H1 (cell line): ENCODE data around the gene CCDC137. TPM values are rescaled to one million over a fixed set of nuclear protein-coding genes. Genes with fewer than 3 reads are reported as not detected.

Experiments
- CTCF ChIA-PET: fragments of 300-600 bp; sonication (Branson Sonifier 250); formaldehyde crosslinking; loops from one replicate; lab custom pipeline; 2021; ENCODE audit not compliant: partially characterized antibody; lab: Charles Lee
- POLR2A ChIA-PET: fragments of 300-600 bp; sonication (Branson Sonifier 250); formaldehyde crosslinking; loops from one replicate; lab custom pipeline; 2021; ENCODE audit warnings: inconsistent platforms; ENCODE audit not compliant: partially characterized antibody; lab: Charles Lee
- DNase-seq, 2 experiments: peaks; one replicate each; pipeline versions ENCODE4 v3.0.0 to v3.0.0-alpha.2; 2010 to 2022; ENCODE audit warnings: low spot score in 2 of 2, low read depth in 1 of 2, mixed read lengths in 1 of 2
- FAIRE-seq: peaks from 2 replicates; lab custom pipeline; 2011; peaks lifted over from hg19 to GRCh38; lab: Jason Lieb, UNC
- H2AFZ ChIP-seq: 2 replicates; pipeline ENCODE4 v1.8.1; 2012; ENCODE audit warnings: low read length, inconsistent platforms
- H2AK5ac ChIP-seq: 2 replicates; pipeline ENCODE4 v1.6.1; 2013; ENCODE audit warnings: low read depth, low read length
- H2BK120ac ChIP-seq: replicated peaks from 2 replicates; pipeline ENCODE3; 2013; ENCODE audit warnings: low read depth, low read length, inconsistent platforms
- H2BK12ac ChIP-seq: 2 replicates; pipeline ENCODE4 v1.6.1; 2013; ENCODE audit warnings: low read depth, low read length
- H2BK15ac ChIP-seq: 2 replicates; pipeline ENCODE4 v1.6.1; 2013; ENCODE audit warnings: low read length
- H2BK20ac ChIP-seq: 2 replicates; pipeline ENCODE4 v1.6.1; 2013; ENCODE audit warnings: low read length
- H2BK5ac ChIP-seq: 2 replicates; pipeline ENCODE4 v1.6.1; 2013; ENCODE audit warnings: low read depth, low read length
- H3K14ac ChIP-seq: 2 replicates; pipeline ENCODE4 v1.6.1; 2013; ENCODE audit warnings: inconsistent platforms; ENCODE audit not compliant: insufficient read length
- H3K18ac ChIP-seq: 2 replicates; pipeline ENCODE4 v1.6.1; 2013; ENCODE audit warnings: low read length; ENCODE audit errors: extremely low read depth
- H3K23ac ChIP-seq: 2 replicates; pipeline ENCODE4 v1.6.1; 2013; ENCODE audit warnings: inconsistent platforms; ENCODE audit not compliant: insufficient read length
- H3K23me2 ChIP-seq: 2 replicates; pipeline ENCODE4 v1.6.1; 2013; ENCODE audit warnings: low read depth, low read length
- H3K27ac ChIP-seq: 2 replicates; pipeline ENCODE4 v1.6.1; 2011; ENCODE audit warnings: low read depth, low read length, inconsistent platforms
- H3K27me3 ChIP-seq, 4 experiments: replicated peaks in 1 of 4; 1 replicate in 1 of 4; 2 replicates in 3 of 4; pipeline versions ENCODE4 v1.6.1 to v1.8.1; 2011 to 2013; ENCODE audit warnings: low read length in 3 of 4, mild to moderate bottlenecking in 3 of 4, inconsistent platforms in 2 of 4, mixed read lengths in 2 of 4, moderate library complexity in 1 of 4; ENCODE audit not compliant: control insufficient read depth in 3 of 4, insufficient read depth in 3 of 4; ENCODE audit errors: extremely low read depth in 1 of 4
- H3K36me3 ChIP-seq, 4 experiments: 2 replicates each; pipeline versions ENCODE4 v1.6.1 to v1.8.1; 2011 to 2013; ENCODE audit warnings: mild to moderate bottlenecking in 4 of 4, low read length in 3 of 4, moderate library complexity in 2 of 4, control low read depth in 1 of 4, inconsistent platforms in 1 of 4; ENCODE audit not compliant: insufficient read depth in 4 of 4, control insufficient read depth in 2 of 4
- H3K4ac ChIP-seq: replicated peaks from 2 replicates; pipeline ENCODE3; 2013; ENCODE audit warnings: low read length, low read depth, mixed read lengths, inconsistent platforms; ENCODE audit not compliant: insufficient read length
- H3K4me1 ChIP-seq, 4 experiments: replicated peaks in 1 of 4; 1 replicate in 1 of 4; 2 replicates in 3 of 4; pipeline versions ENCODE4 v1.6.1 to v1.8.1; 2011 to 2013; ENCODE audit warnings: low read length in 3 of 4, inconsistent platforms in 2 of 4, mixed read lengths in 1 of 4; ENCODE audit not compliant: insufficient read depth in 4 of 4, control insufficient read depth in 3 of 4
- H3K4me2 ChIP-seq, 2 experiments: 2 replicates each; pipeline versions ENCODE4 v1.6.1 to v1.8.1; 2011 to 2013; ENCODE audit warnings: low read depth in 2 of 2, low read length in 2 of 2, control low read depth in 1 of 2, inconsistent platforms in 1 of 2, mild to moderate bottlenecking in 1 of 2; ENCODE audit not compliant: insufficient read depth in 1 of 2
- H3K4me3 ChIP-seq, 4 experiments: fragments of 200-600, 300-600 bp in 1 of 4; sonication (generic), shearing (Covaris generic), sonication (Bioruptor Twin) in 1 of 4; 2 replicates each; pipeline versions ENCODE4 v1.5.1 to v1.8.1; 2011 to 2016; ENCODE audit warnings: low read length in 4 of 4, low read depth in 3 of 4, control low read depth in 2 of 4, inconsistent platforms in 2 of 4, mild to moderate bottlenecking in 2 of 4, mixed read lengths in 1 of 4, moderate library complexity in 1 of 4; ENCODE audit not compliant: insufficient read depth in 2 of 4; ENCODE audit errors: extremely low read depth in 1 of 4
- H3K56ac ChIP-seq: replicated peaks from 2 replicates; pipeline ENCODE3; 2013; ENCODE audit warnings: low read depth, mild to moderate bottlenecking, mixed read lengths, low read length, inconsistent platforms; ENCODE audit not compliant: insufficient read length
- H3K79me1 ChIP-seq: 2 replicates; pipeline ENCODE4 v1.6.1; 2013; ENCODE audit warnings: low read depth, low read length, control low read depth
- H3K79me2 ChIP-seq, 2 experiments: 2 replicates each; pipeline versions ENCODE4 v1.6.1 to v1.8.1; 2012 to 2013; ENCODE audit warnings: low read length in 2 of 2, mild to moderate bottlenecking in 2 of 2, inconsistent platforms in 1 of 2; ENCODE audit not compliant: insufficient read depth in 2 of 2, control insufficient read depth in 1 of 2
- H3K9ac ChIP-seq, 4 experiments: replicated peaks in 1 of 4; 1 replicate in 1 of 4; 2 replicates in 3 of 4; pipeline versions ENCODE4 v1.6.1 to v1.8.1; 2011 to 2013; ENCODE audit warnings: low read depth in 3 of 4, low read length in 3 of 4, control low read depth in 2 of 4, mild to moderate bottlenecking in 2 of 4, moderate library complexity in 2 of 4, inconsistent platforms in 1 of 4; ENCODE audit errors: extremely low read depth in 1 of 4
- H3K9me3 ChIP-seq, 2 experiments: 2 replicates each; pipeline versions ENCODE4 v1.6.1 to v1.8.1; 2012 to 2013; ENCODE audit warnings: mild to moderate bottlenecking in 2 of 2, moderate library complexity in 2 of 2, control low read depth in 1 of 2, inconsistent platforms in 1 of 2, low read depth in 1 of 2, low read length in 1 of 2, mixed read lengths in 1 of 2; ENCODE audit not compliant: insufficient read depth in 2 of 2
- H4K20me1 ChIP-seq, 2 experiments: replicated peaks in 1 of 2; 2 replicates each; pipeline versions ENCODE3 to v1.8.1; 2011 to 2013; ENCODE audit warnings: inconsistent platforms in 2 of 2, low read length in 2 of 2, mild to moderate bottlenecking in 1 of 2; ENCODE audit not compliant: insufficient read depth in 2 of 2, control insufficient read depth in 1 of 2
- H4K5ac ChIP-seq: 2 replicates; pipeline ENCODE4 v1.6.1; 2013; ENCODE audit warnings: low read length, low read depth, mixed read lengths, inconsistent platforms; ENCODE audit not compliant: insufficient read length
- H4K8ac ChIP-seq: 2 replicates; pipeline ENCODE4 v1.8.0; 2013; ENCODE audit warnings: mild to moderate bottlenecking, moderate library complexity, low read length, inconsistent platforms; ENCODE audit not compliant: insufficient read depth; ENCODE audit errors: extremely low read depth
- H4K91ac ChIP-seq: replicated peaks from 2 replicates; pipeline ENCODE3; 2013; ENCODE audit warnings: low read length, mixed read lengths, inconsistent platforms; ENCODE audit not compliant: insufficient read length
- E2F6 ChIP-seq: IDR thresholded peaks from 2 replicates; pipeline ENCODE4 v1.6.1; 2012; ENCODE audit warnings: inconsistent platforms
- EZH2 ChIP-seq: fragments of 200-600 bp; sonication (generic); IDR thresholded peaks from 2 replicates; pipeline ENCODE4 v1.7.1; 2012; ENCODE audit warnings: low read depth, mild to moderate bottlenecking, moderate library complexity, low read length, inconsistent platforms; ENCODE audit not compliant: severe bottlenecking
- JUND ChIP-seq: IDR thresholded peaks from 2 replicates; pipeline ENCODE4 v1.6.1; 2011; ENCODE audit warnings: mild to moderate bottlenecking, improper control_type of control experiment, low read length
- MAFK ChIP-seq: IDR thresholded peaks from 2 replicates; pipeline ENCODE4 v1.6.1; 2012; ENCODE audit warnings: low read depth, mild to moderate bottlenecking, improper control_type of control experiment, low read length
- RAD21 ChIP-seq, 2 experiments: IDR thresholded peaks in 1 of 2; conservative IDR thresholded peaks in 1 of 2; 2 replicates each; pipeline ENCODE4 v1.6.1; 2011; ENCODE audit warnings: low read depth in 2 of 2, low read length in 2 of 2, improper control_type of control experiment in 1 of 2, inconsistent platforms in 1 of 2, mild to moderate bottlenecking in 1 of 2, moderate library complexity in 1 of 2
- RBBP5 ChIP-seq: IDR thresholded peaks from 2 replicates; pipeline ENCODE4 v1.7.1; 2012; ENCODE audit warnings: low read depth, mild to moderate bottlenecking, inconsistent platforms, low read length, moderate library complexity, borderline replicate concordance
- SIN3A ChIP-seq, 2 experiments: IDR thresholded peaks in 1 of 2; conservative IDR thresholded peaks in 1 of 2; 2 replicates each; pipeline ENCODE4 v1.6.1; 2011 to 2012; ENCODE audit warnings: low read length in 2 of 2, improper control_type of control experiment in 1 of 2, low read depth in 1 of 2, mild to moderate bottlenecking in 1 of 2
- SP2 ChIP-seq: IDR thresholded peaks from 2 replicates; pipeline ENCODE4 v1.6.1; 2012; ENCODE audit warnings: mild to moderate bottlenecking, low read length, inconsistent platforms
- SP4 ChIP-seq: IDR thresholded peaks from 2 replicates; pipeline ENCODE4 v1.6.1; 2012; ENCODE audit warnings: low read length, inconsistent platforms
- WGBS, 2 experiments: shearing (Covaris generic) in 1 of 2; methylation state at CpG; one replicate each; pipeline versions ENCODE4 v1.1.6 to v1.1.7; 2013 to 2015; ENCODE audit warnings: low lambda C conversion rate in 2 of 2, mixed read lengths in 2 of 2, inconsistent platforms in 1 of 2, low coverage in 1 of 2, missing lambda C conversion rate in 1 of 2; ENCODE audit not compliant: insufficient replicate concordance in 2 of 2, insufficient coverage in 1 of 2, insufficient read length in 1 of 2; ENCODE audit errors: extremely low coverage in 1 of 2, missing lambda C conversion rate in 1 of 2; 5-methylcytosine and 5-hydroxymethylcytosine counted together
- polyA plus RNA-seq, 7 experiments: library from polyadenylated mRNA; depleted of rRNA in 3 of 7; stranded (reverse) in 5 of 7; unstranded in 2 of 7; fragments of >200 nt in 5 of 7; fragments of 200-250 nt in 2 of 7; gene quantifications; 1 replicate in 5 of 7; 2 replicates in 1 of 7; 4 replicates in 1 of 7; pipeline versions ENCODE4 v1.2.1 to v1.2.3, GENCODE V29; 2011 to 2013; ENCODE audit warnings: missing spikeins in 2 of 7, mixed read lengths in 2 of 7
- total RNA-seq: library from RNA; stranded (reverse); fragmentation: NEBNext Ultra II Directional; extraction: Animal tissue kit (Norgen Biotek cat#: 25700); gene quantifications from 2 replicates; pipeline ENCODE4 v1.2.1, GENCODE V29; 2021

CCDC137 gene
- total and polyA plus RNA-seq, 2 of the 8 experiments (the other 6 are each of a cell fraction or from before 2014, with no cell fraction given), result 17.6 to 38.6 TPM

DNA sequence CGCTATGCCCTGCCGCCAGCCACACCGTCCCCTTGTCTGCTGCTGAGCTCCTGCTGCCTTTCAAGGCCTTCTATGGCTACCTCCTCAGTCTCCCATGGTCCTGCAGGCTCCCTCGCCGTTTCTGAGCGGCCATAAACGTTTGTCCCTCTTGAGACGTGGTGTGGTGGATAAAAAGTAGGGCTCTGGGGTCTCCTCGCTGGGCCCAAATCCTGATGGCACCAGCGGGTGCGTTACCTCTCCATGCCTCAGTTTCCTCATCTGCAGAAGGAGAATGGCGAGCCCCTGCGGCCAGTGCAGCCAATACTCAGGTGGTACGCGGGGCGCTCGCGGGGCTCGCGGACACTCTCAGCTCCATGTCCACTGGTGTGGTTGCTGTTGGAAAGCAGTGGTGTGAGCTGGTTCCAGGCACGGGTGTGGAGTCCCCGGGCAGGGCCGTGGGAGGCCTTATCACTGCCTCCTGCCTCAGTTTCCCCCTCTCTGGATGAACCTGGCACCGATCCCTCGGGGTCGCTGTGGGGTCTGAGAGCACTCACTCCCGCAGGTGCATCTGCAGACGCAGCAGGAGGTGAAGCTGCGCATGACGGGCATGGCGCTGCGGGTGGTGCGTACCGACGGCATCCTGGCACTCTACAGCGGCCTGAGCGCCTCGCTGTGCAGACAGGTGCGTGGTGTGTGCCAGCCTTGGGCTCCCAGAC is 48.0 kb downstream of the CCDC137 start:
- FAIRE-seq (no peak), DNase-seq (no peak)
- no peak overlapping the region for H2AK5ac ChIP-seq
- H4K20me1 ChIP-seq, result peaks cover 3 to 10% of the 10 kb centered on the region in 2 experiments
- no peak overlapping the region for H3K4ac ChIP-seq
- ChIA-PET POLR2A (interaction anchor here (0.8 to 25.9 kb wide), 6 partner anchors 6 to 173 kb away, joined by 3 to 436 read pairs (median 176); partner anchors contain the start of genes ARL16, HGS, MRPL12 and SLC25A10), CTCF (interaction anchor here (0.6 to 2.2 kb wide), 9 partner anchors 10 to 155 kb away, joined by 3 to 6 read pairs (median 4); partner anchors contain the start of gene MRPL12)
- H4K8ac ChIP-seq, result peak overlapping the region; percentile 51; the same call in 1 of the 2 replicates
- TF ChIP-seq SIN3A (conservative IDR thresholded peaks at IDR 0.05 in 1 of 2, IDR thresholded peaks at IDR 0.05 in 1 of 2; ENCODE audit: low read depth in 1 of 2, low read length in 2 of 2) (no peak), E2F6 (no peak), MAFK (no peak), RAD21 (IDR thresholded peaks at IDR 0.05 in 1 of 2, conservative IDR thresholded peaks at IDR 0.05 in 1 of 2; ENCODE audit: low read depth in 2 of 2, low read length in 2 of 2) (no peak), JUND (no peak), RBBP5 (no peak), SP2 (no peak), EZH2 (no peak), SP4 (no peak)
- H3K14ac ChIP-seq, result no peak overlapping the region
- H2BK15ac ChIP-seq, result no peak overlapping the region
- peaks cover 0 to 7% of the 10 kb centered on the region in 2 experiments; a peak in 1 of 4 replicates for H3K79me2 ChIP-seq
- H3K79me1 ChIP-seq, result peaks cover 8% of the 10 kb centered on the region; the same call in 1 of the 2 replicates
- no peak overlapping the region for H4K91ac ChIP-seq
- no peak overlapping the region for H2BK20ac ChIP-seq
- no peak overlapping the region for H3K4me3 ChIP-seq
- H3K9me3 ChIP-seq, result no peaks in the 10 kb centered on the region
- H2BK5ac ChIP-seq, result no peak overlapping the region
- no peak overlapping the region for H2BK12ac ChIP-seq
- no peak overlapping the region for H2BK120ac ChIP-seq
- no peak overlapping the region for H2AFZ ChIP-seq
- no peaks in the 10 kb centered on the region; a peak in 2 of 7 replicates for H3K27me3 ChIP-seq
- H4K5ac ChIP-seq, result no peak overlapping the region
- H3K56ac ChIP-seq, result no peak overlapping the region
- no peak overlapping the region for H3K27ac ChIP-seq
- H3K4me1 ChIP-seq, result peaks cover 0 to 24% (median 18%) of the 10 kb centered on the region in 4 experiments; a peak in 5 of 7 replicates
- no peak overlapping the region for H3K18ac ChIP-seq
- H3K23ac ChIP-seq, result no peak overlapping the region
- H3K4me2 ChIP-seq, result no peak overlapping the region; a peak in 1 of 4 replicates
- H3K23me2 ChIP-seq, result peaks cover 20% of the 10 kb centered on the region
- no peak overlapping the region for H3K9ac ChIP-seq
- peaks cover 0 to 9% (median 0%) of the 10 kb centered on the region in 4 experiments; a peak in 3 of 8 replicates for H3K36me3 ChIP-seq
- 94% methylated on average over 39 of the region's 39 CpGs; no CpG with 5 or more reads in 1 of the 2 experiments for WGBS, 2 experiments
